HepG2 (cell line): Measurements from ENCODE around the gene PKDREJ. TPM values are rescaled to one million over a fixed set of nuclear protein-coding genes. Genes with fewer than 3 reads are reported as not detected.

Experiments
- ATAC-seq: fragments of 200-7000 bp; cut with Tn5 transposase; 3 replicates; pipeline ENCODE4 v1.9.1; 2020; ENCODE audit warnings: mild to moderate bottlenecking, moderate library complexity
- BruUV-seq: library from RNA; stranded (reverse); fragments of 400-500 nt; replicated peaks from 2 replicates; lab custom pipeline; 2021; lab: Mats Ljungman, UMichigan
- CTCF ChIA-PET: fragments of 300-600 bp; formaldehyde crosslinking; extraction: SDS; loops from one replicate; lab custom pipeline; 2021; ENCODE audit warnings: low total read pairs, inconsistent platforms, low intra/inter-chr PET ratio; lab: Yijun Ruan, JAX
- POLR2A ChIA-PET: fragments of 350-600 bp; sonication (Branson Sonifier 250); formaldehyde crosslinking; loops from one replicate; lab custom pipeline; 2020; ENCODE audit warnings: antibody characterized with exemption, inconsistent platforms; lab: Yijun Ruan, JAX
- DNase-seq: peaks from one replicate; pipeline ENCODE4 v3.0.0-alpha.2; 2015; ENCODE audit warnings: low spot score
- FAIRE-seq: peaks from 3 replicates; lab custom pipeline; 2011; peaks lifted over from hg19 to GRCh38; lab: Jason Lieb, UNC
- H2AFZ ChIP-seq: one replicate; pipeline ENCODE4 v1.6.1; 2011; ENCODE audit warnings: low read length, inconsistent platforms
- H3K27ac ChIP-seq: fragments of 300-600 bp; 3 replicates; pipeline ENCODE4 v1.8.0; 2011; ENCODE audit warnings: mixed run types, mild to moderate bottlenecking, mixed read lengths, low read length, inconsistent platforms; ENCODE audit not compliant: insufficient read depth; ENCODE audit errors: extremely low read length
- H3K27me3 ChIP-seq, 2 experiments: fragments of 200-600 bp in 1 of 2; 2 replicates in 1 of 2; 3 replicates in 1 of 2; pipeline versions ENCODE4 v1.6.0 to v1.8.0; 2011; ENCODE audit warnings: low read length in 2 of 2, mild to moderate bottlenecking in 2 of 2, moderate library complexity in 2 of 2, inconsistent platforms in 1 of 2; ENCODE audit not compliant: insufficient read depth in 2 of 2, control insufficient read depth in 1 of 2
- H3K36me3 ChIP-seq, 2 experiments: fragments of 200-600 bp in 1 of 2; replicated peaks in 1 of 2; 2 replicates in 1 of 2; 3 replicates in 1 of 2; pipeline versions ENCODE4 v1.5.1 to v1.8.0; 2011; ENCODE audit warnings: low read length in 2 of 2, inconsistent platforms in 1 of 2; ENCODE audit not compliant: insufficient read depth in 2 of 2, control insufficient read depth in 1 of 2
- H3K4me1 ChIP-seq: 2 replicates; pipeline ENCODE4 v1.5.1; 2012; ENCODE audit warnings: low read length, inconsistent platforms; ENCODE audit not compliant: insufficient read depth
- H3K4me2 ChIP-seq: 2 replicates; pipeline ENCODE4 v1.6.0; 2011; ENCODE audit warnings: low read depth, low read length, inconsistent platforms
- H3K4me3 ChIP-seq, 3 experiments: fragments of 200-600 bp in 1 of 3; sonication (generic), shearing (Covaris generic) in 1 of 3; replicated peaks in 1 of 3; 2 replicates each; pipeline ENCODE4 v1.5.1; 2011 to 2016; ENCODE audit warnings: low read length in 3 of 3, inconsistent platforms in 2 of 3, low read depth in 2 of 3, mild to moderate bottlenecking in 2 of 3, control low read depth in 1 of 3, mixed read lengths in 1 of 3; ENCODE audit not compliant: insufficient read depth in 1 of 3
- H3K79me2 ChIP-seq: one replicate; pipeline ENCODE4 v1.6.1; 2011; ENCODE audit warnings: low read length, inconsistent platforms; ENCODE audit not compliant: insufficient read depth
- H3K9ac ChIP-seq: 2 replicates; pipeline ENCODE4 v1.6.0; 2011; ENCODE audit warnings: mild to moderate bottlenecking, low read depth, low read length, inconsistent platforms; ENCODE audit not compliant: insufficient read depth
- H3K9me3 ChIP-seq: 2 replicates; pipeline ENCODE4 v1.5.1; 2012; ENCODE audit warnings: mild to moderate bottlenecking, low read length
- H4K20me1 ChIP-seq: 2 replicates; pipeline ENCODE4 v1.6.0; 2011; ENCODE audit warnings: inconsistent platforms, mild to moderate bottlenecking, low read length, moderate library complexity; ENCODE audit not compliant: insufficient read depth
- AGO2 ChIP-seq: fragments of 200-400 bp; formaldehyde crosslinking; optimal IDR thresholded peaks from 2 replicates; pipeline ENCODE3; 2017; ENCODE audit warnings: mild to moderate bottlenecking, low read depth, low read length, moderate library complexity
- ISL2 ChIP-seq: sonication (generic); formaldehyde crosslinking; IDR thresholded peaks from 2 replicates; pipeline ENCODE4 v1.5.0; 2020; ENCODE audit warnings: missing genetic modification reagents
- TMF1 ChIP-seq: sonication (generic); formaldehyde crosslinking; IDR thresholded peaks from 2 replicates; pipeline ENCODE4 v1.8.1; 2022; ENCODE audit warnings: low read depth, missing genetic modification reagents
- ZNF552 ChIP-seq: sonication (generic); formaldehyde crosslinking; IDR thresholded peaks from 2 replicates; pipeline ENCODE4 v1.9.0; 2022; ENCODE audit warnings: missing genetic modification reagents, mild to moderate bottlenecking, borderline replicate concordance
- ZNF772 ChIP-seq: sonication (generic); formaldehyde crosslinking; IDR thresholded peaks from 2 replicates; pipeline ENCODE4 v1.5.0; 2020; ENCODE audit warnings: mild to moderate bottlenecking, missing genetic modification reagents
- ZNF773 ChIP-seq: sonication (generic); formaldehyde crosslinking; IDR thresholded peaks from 2 replicates; pipeline ENCODE4 v1.4.0; 2020; ENCODE audit warnings: missing genetic modification reagents, borderline replicate concordance
- WGBS: methylation state at CpG from one replicate; pipeline ENCODE4 v1.1.6; 2017; ENCODE audit warnings: low lambda C conversion rate; 5-methylcytosine and 5-hydroxymethylcytosine counted together
- in situ Hi-C: cut with HindIII; loops from 2 replicates; pipeline ENCODE4 v1.10.0; 2017; ENCODE audit warnings: low pct_unique_long_range_greater_than_20kb; ENCODE audit not compliant: extremely low pct_ligation_motif_present
- intact Hi-C: fragments of 100-400 bp; cut with micrococcal nuclease; formaldehyde crosslinking; loops from one replicate; pipeline ENCODE4 v1.10.0; 2022; ENCODE audit not compliant: unreplicated experiment
- polyA plus RNA-seq, 8 experiments: library from polyadenylated mRNA; depleted of rRNA in 3 of 8; stranded (reverse) in 7 of 8; unstranded in 1 of 8; fragments of >200 nt; fragmentation: Illumina TruSeq in 4 of 8; extraction: Trizol in 4 of 8; gene quantifications; 2 replicates each; pipeline versions ENCODE4 v1.2.1 to v1.2.3, GENCODE V29; 2011 to 2016; ENCODE audit warnings: low read depth in 4 of 8, missing spikeins in 1 of 8, mixed read lengths in 1 of 8; ENCODE audit not compliant: insufficient read depth in 1 of 8
- total RNA-seq, 5 experiments: library from RNA; depleted of rRNA; stranded (reverse); fragments of >200 nt; fragmentation: Illumina TruSeq; extraction: Trizol; gene quantifications; 2 replicates each; pipeline ENCODE4 v1.2.3, GENCODE V29; 2016; ENCODE audit warnings: low read depth in 1 of 5
- TF ChIP-seq, protein P1 (sequence below): sonication (generic); formaldehyde crosslinking; IDR thresholded peaks from 2 replicates; pipeline ENCODE4 v1.4.0; 2020; ENCODE audit warnings: missing genetic modification reagents

Gene PKDREJ
- total and polyA plus RNA-seq, 2 of the 13 experiments (the other 11 are each of a cell fraction or from before 2014, with no cell fraction given) = not detected

DNA sequence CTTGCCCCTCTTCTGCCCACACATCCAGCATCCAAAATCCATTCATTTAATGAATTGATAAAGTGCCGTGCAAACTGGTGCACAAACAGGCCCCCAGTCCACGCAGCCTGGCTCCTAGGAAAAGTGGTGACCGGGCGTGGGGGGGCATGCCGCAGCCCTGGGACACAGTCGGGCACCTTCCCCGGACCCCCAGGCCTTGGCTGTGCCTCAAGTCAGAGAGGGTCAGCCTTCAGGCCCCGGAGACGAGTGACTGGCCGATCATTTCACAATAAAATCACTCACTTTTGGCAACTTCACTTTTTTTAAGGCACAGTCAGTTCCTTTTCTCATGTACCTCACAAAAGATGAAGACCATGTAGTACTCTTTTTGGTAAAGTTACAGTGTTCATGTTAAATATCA lies 21.1 kb downstream of the PKDREJ start:
- in situ Hi-C loops (no loop called here), intact Hi-C loops (no loop called here)
- Histone ChIP-seq H4K20me1 (no peaks in the 10 kb centered on the region), H3K4me2 (no peak overlapping the region), H3K9me3 (no peaks in the 10 kb centered on the region), H3K4me3 (no peak overlapping the region), H3K27me3 (no peaks in the 10 kb centered on the region), H3K9ac (no peak overlapping the region)
- FAIRE-seq = no peak
- ChIA-PET CTCF (no interaction called here), POLR2A (no interaction called here)
- WGBS = 97% methylated on average over 10 of the region's 10 CpGs
- ATAC-seq = no peak
- TF ChIP-seq AGO2 = peak; percentile 21
- no peak for TF ChIP-seq ZNF773
- TF ChIP-seq, all 625 proteins: peak for 1
- Histone ChIP-seq H3K36me3 (peaks cover 4 to 10% of the 10 kb centered on the region in 2 experiments; a peak in 3 of 5 replicates), H3K79me2 (no peaks in the 10 kb centered on the region), H3K27ac (no peak overlapping the region), H2AFZ (no peak overlapping the region), H3K4me1 (peaks cover 14% of the 10 kb centered on the region)
- DNase-seq = no peak
- BruUV-seq = no TSS peak

DNA sequence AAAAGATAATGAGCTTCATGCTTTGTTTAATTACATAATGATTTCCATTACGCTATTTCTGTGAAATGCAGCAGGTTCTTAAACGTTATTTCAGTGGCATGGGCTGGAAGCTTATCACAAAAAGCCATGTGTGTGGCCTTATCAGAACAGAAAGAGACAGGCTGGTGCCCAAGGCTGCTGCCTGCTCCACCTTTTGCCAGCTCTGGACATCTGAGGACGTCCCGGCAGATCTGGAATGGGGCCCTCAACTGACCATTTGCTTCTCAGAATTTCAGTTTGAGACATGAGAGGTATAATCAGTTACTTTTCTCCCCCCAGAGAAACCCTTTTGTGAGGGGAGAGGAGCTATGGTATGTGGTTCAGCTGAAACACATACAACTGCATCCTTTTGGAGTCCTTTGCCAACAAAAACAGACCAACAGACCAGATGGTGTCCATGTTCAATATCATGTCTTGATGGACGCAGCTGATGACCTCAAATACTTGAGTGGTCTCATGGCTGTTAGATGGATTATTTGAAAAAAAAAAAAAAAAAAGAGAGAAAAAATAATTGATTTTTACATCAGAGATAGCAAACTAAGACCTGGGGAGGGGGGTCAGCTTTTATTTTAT lies 21.6 kb downstream of the PKDREJ start:
- no peak overlapping the region for H3K27ac ChIP-seq
- H3K4me2 ChIP-seq = no peak overlapping the region
- no peaks in the 10 kb centered on the region for H4K20me1 ChIP-seq
- no peaks in the 10 kb centered on the region for H3K9me3 ChIP-seq
- intact Hi-C loops = no loop called here
- FAIRE-seq = no peak
- peaks cover 14% of the 10 kb centered on the region for H3K4me1 ChIP-seq
- no peaks in the 10 kb centered on the region for H3K79me2 ChIP-seq
- no peak for DNase-seq
- CTCF ChIA-PET = no interaction called here
- no peak overlapping the region for H2AFZ ChIP-seq
- POLR2A ChIA-PET = no interaction called here
- ATAC-seq = no peak
- H3K4me3 ChIP-seq = no peak overlapping the region
- H3K27me3 ChIP-seq = no peaks in the 10 kb centered on the region
- WGBS = 94% methylated on average over 5 of the region's 5 CpGs
- no TSS peak for BruUV-seq
- peaks cover 4 to 15% of the 10 kb centered on the region in 2 experiments; a peak in 4 of 5 replicates for H3K36me3 ChIP-seq
- no peak overlapping the region for H3K9ac ChIP-seq
- TF ChIP-seq ISL2 = no peak
- TF ChIP-seq ZNF772 = no peak
- TF ChIP-seq TMF1 = no peak
- TF ChIP-seq ZNF552 (CRISPR knock-in tag) = no peak
- TF ChIP-seq, protein P1, sequence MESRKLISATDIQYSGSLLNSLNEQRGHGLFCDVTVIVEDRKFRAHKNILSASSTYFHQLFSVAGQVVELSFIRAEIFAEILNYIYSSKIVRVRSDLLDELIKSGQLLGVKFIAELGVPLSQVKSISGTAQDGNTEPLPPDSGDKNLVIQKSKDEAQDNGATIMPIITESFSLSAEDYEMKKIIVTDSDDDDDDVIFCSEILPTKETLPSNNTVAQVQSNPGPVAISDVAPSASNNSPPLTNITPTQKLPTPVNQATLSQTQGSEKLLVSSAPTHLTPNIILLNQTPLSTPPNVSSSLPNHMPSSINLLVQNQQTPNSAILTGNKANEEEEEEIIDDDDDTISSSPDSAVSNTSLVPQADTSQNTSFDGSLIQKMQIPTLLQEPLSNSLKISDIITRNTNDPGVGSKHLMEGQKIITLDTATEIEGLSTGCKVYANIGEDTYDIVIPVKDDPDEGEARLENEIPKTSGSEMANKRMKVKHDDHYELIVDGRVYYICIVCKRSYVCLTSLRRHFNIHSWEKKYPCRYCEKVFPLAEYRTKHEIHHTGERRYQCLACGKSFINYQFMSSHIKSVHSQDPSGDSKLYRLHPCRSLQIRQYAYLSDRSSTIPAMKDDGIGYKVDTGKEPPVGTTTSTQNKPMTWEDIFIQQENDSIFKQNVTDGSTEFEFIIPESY (CRISPR knock-in tag) = no peak
- in situ Hi-C loops = no loop called here
